MM.1S (cell line): Measurements from ENCODE around the gene PDE2A.

Source experiments
- DNase-seq: peaks from one replicate; pipeline ENCODE4 v3.0.0-alpha.2; 2015
- H2AFZ ChIP-seq: fragments of 300-600 bp; sonication (generic); 2 replicates; pipeline ENCODE4 v1.6.0; 2016; ENCODE audit warnings: antibody characterized with exemption, low read length
- H3F3A ChIP-seq: fragments of 300-600 bp; sonication (generic); 2 replicates; pipeline ENCODE4 v1.6.1; 2016; ENCODE audit warnings: mild to moderate bottlenecking, antibody characterized with exemption, low read length, moderate library complexity, mixed read lengths; ENCODE audit not compliant: insufficient read depth
- H3K27ac ChIP-seq: fragments of 300-600 bp; sonication (generic); 2 replicates; pipeline ENCODE4 v1.5.1; 2016; ENCODE audit warnings: mild to moderate bottlenecking, low read length
- H3K27me3 ChIP-seq: fragments of 300-600 bp; sonication (generic); replicated peaks from 2 replicates; pipeline ENCODE4 v1.6.0; 2016; ENCODE audit warnings: low read length; ENCODE audit not compliant: insufficient read depth
- H3K36me3 ChIP-seq: fragments of 300-600 bp; sonication (generic); replicated peaks from 2 replicates; pipeline ENCODE4 v1.6.1; 2016; ENCODE audit warnings: mild to moderate bottlenecking, low read length, mixed read lengths; ENCODE audit not compliant: insufficient read depth
- H3K4me1 ChIP-seq: fragments of 300-600 bp; sonication (generic); 2 replicates; pipeline ENCODE4 v1.6.1; 2016; ENCODE audit warnings: low read length, mixed read lengths
- H3K4me2 ChIP-seq: fragments of 300-600 bp; sonication (generic); 2 replicates; pipeline ENCODE4 v1.6.0; 2016; ENCODE audit warnings: low read depth, low read length
- H3K4me3 ChIP-seq: fragments of 300-600 bp; sonication (generic); 2 replicates; pipeline ENCODE4 v1.5.1; 2016; ENCODE audit warnings: low read length, mixed read lengths
- H3K79me2 ChIP-seq: fragments of 300-600 bp; sonication (generic); 2 replicates; pipeline ENCODE4 v1.6.1; 2016; ENCODE audit warnings: mixed run types, low read length, mixed read lengths
- H3K9ac ChIP-seq: fragments of 300-600 bp; sonication (generic); 2 replicates; pipeline ENCODE4 v1.6.1; 2016; ENCODE audit warnings: low read length, mixed read lengths
- H3K9me2 ChIP-seq: fragments of 300-600 bp; sonication (generic); replicated peaks from 2 replicates; pipeline ENCODE4 v1.6.1; 2016; ENCODE audit warnings: mild to moderate bottlenecking, low read length, mixed read lengths; ENCODE audit not compliant: insufficient read depth
- H3K9me3 ChIP-seq: fragments of 300-600 bp; sonication (generic); replicated peaks from 2 replicates; pipeline ENCODE4 v1.6.1; 2016; ENCODE audit warnings: mild to moderate bottlenecking, low read length, mixed read lengths; ENCODE audit not compliant: insufficient read depth
- H4K20me1 ChIP-seq: fragments of 300-600 bp; sonication (generic); 2 replicates; pipeline ENCODE4 v1.6.1; 2016; ENCODE audit warnings: mild to moderate bottlenecking, low read length, moderate library complexity, mixed read lengths; ENCODE audit not compliant: insufficient read depth
- CTCF ChIP-seq: fragments of 300-600 bp; sonication (generic); IDR thresholded peaks from 2 replicates; pipeline ENCODE4 v1.5.1; 2016; ENCODE audit warnings: antibody characterized with exemption, low read length, mixed read lengths
- EZH2 ChIP-seq: fragments of 300-600 bp; sonication (generic); optimal IDR thresholded peaks from 2 replicates; pipeline ENCODE3; 2017; ENCODE audit warnings: low read depth, mild to moderate bottlenecking, antibody characterized with exemption, low read length, mixed read lengths
- EZH2phosphoT487 ChIP-seq: fragments of 300-600 bp; sonication (generic); IDR thresholded peaks from 2 replicates; pipeline ENCODE4 v1.6.1; 2018; ENCODE audit warnings: antibody characterized with exemption, low read length

PDE2A gene

GRCh38 chr11:72705442-72706365 is 31.5 kb upstream of the PDE2A start:
- Histone ChIP-seq H2AFZ (no peak overlapping the region), H3K4me1 (no peaks in the 10 kb centered on the region), H3K36me3 (no peaks in the 10 kb centered on the region; the same call in 1 of the 2 replicates), H3F3A (no peaks in the 10 kb centered on the region), H3K9me2 (no peaks in the 10 kb centered on the region), H3K4me3 (no peak overlapping the region), H3K9ac (no peak overlapping the region), H4K20me1 (no peaks in the 10 kb centered on the region), H3K27me3 (no peaks in the 10 kb centered on the region), H3K27ac (no peak overlapping the region), H3K4me2 (no peak overlapping the region), H3K79me2 (no peaks in the 10 kb centered on the region; the same call in 1 of the 2 replicates), H3K9me3 (no peaks in the 10 kb centered on the region)
- TF ChIP-seq EZH2phosphoT487 = no peak
- DNase-seq = no peak

DNA sequence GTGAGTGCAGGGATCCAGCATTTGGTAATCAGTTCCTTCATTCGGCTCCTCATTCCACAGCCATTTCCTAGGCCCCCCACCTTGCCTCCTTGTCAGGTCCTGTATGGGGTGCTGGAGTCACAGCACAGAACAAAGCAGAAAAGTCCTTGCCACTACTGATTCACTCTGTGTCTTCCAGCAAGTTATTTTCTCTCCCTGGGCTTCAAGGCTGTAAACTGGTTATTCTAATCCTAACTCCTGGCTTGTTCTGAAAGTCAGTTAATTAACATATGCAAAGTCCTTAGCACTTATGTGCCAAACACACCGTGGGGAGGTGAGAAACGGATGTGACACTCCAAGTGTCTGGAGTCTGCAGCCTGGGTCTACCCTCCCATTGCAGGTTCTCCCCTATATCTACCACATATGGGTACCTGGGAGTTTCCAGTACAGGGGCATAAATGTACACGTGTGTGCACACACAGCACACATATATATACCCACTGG is 30.6 kb upstream of the PDE2A start:
- no peaks in the 10 kb centered on the region for H3K9me3 ChIP-seq
- no peaks in the 10 kb centered on the region for H3K4me1 ChIP-seq
- DNase-seq = no peak
- H3F3A ChIP-seq = no peaks in the 10 kb centered on the region
- H3K36me3 ChIP-seq = no peaks in the 10 kb centered on the region; the same call in 1 of the 2 replicates
- no peak overlapping the region for H2AFZ ChIP-seq
- H3K27ac ChIP-seq = no peak overlapping the region
- H3K9ac ChIP-seq = no peak overlapping the region
- no peaks in the 10 kb centered on the region for H3K79me2 ChIP-seq
- H3K4me2 ChIP-seq = no peak overlapping the region
- no peaks in the 10 kb centered on the region for H4K20me1 ChIP-seq
- no peak overlapping the region for H3K4me3 ChIP-seq
- H3K27me3 ChIP-seq = no peaks in the 10 kb centered on the region
- no peaks in the 10 kb centered on the region for H3K9me2 ChIP-seq
- no peak for TF ChIP-seq EZH2
- no peak for TF ChIP-seq EZH2phosphoT487
- TF ChIP-seq CTCF = no peak

- Histone ChIP-seq H2AFZ (no peak overlapping the region), H3K27ac (no peak overlapping the region), H3F3A (no peaks in the 10 kb centered on the region), H3K9ac (no peak overlapping the region), H3K9me3 (no peaks in the 10 kb centered on the region), H3K36me3 (no peaks in the 10 kb centered on the region; the same call in 1 of the 2 replicates), H3K4me3 (no peak overlapping the region), H3K4me1 (no peaks in the 10 kb centered on the region), H3K4me2 (no peak overlapping the region), H3K9me2 (no peaks in the 10 kb centered on the region), H3K79me2 (no peaks in the 10 kb centered on the region), H3K27me3 (no peaks in the 10 kb centered on the region), H4K20me1 (no peaks in the 10 kb centered on the region)
- TF ChIP-seq CTCF = peak; percentile 13; the same call in 1 of the 2 replicates
- no peak for TF ChIP-seq EZH2phosphoT487
- TF ChIP-seq EZH2 = no peak
- no peak for DNase-seq
Measured at GRCh38 chr11:72704028-72704782, 30.0 kb upstream of the PDE2A start.
